IMR-90 (cell line): ENCODE data around the gene CAPSL. TPM values are rescaled to one million over a fixed set of nuclear protein-coding genes. Genes with fewer than 3 reads are reported as not detected.

ENCODE experiments used
- ATAC-seq: fragments of 200-7000 bp; cut with Tn5 transposase; 2 replicates; pipeline ENCODE4 v1.9.1; 2020; ENCODE audit warnings: low read depth, mild to moderate bottlenecking, moderate library complexity
- BruUV-seq: library from RNA; stranded (reverse); fragments of 400-500 nt; replicated peaks from 2 replicates; lab custom pipeline; 2021; lab: Mats Ljungman, UMichigan
- CTCF ChIA-PET: fragments of 300-600 bp; formaldehyde crosslinking; extraction: SDS; loops from one replicate; lab custom pipeline; 2021; ENCODE audit warnings: antibody characterized with exemption; lab: Yijun Ruan, JAX
- POLR2A ChIA-PET: fragments of 300-600 bp; sonication (Branson Sonifier 250); formaldehyde crosslinking; loops from one replicate; lab custom pipeline; 2022; ENCODE audit warnings: antibody characterized with exemption; ENCODE audit not compliant: unreplicated experiment; lab: Charles Lee
- DNase-seq: peaks from one replicate; pipeline ENCODE4 v3.0.0; 2013
- H2AFZ ChIP-seq: replicated peaks from 2 replicates; pipeline ENCODE3; 2013; ENCODE audit warnings: low read length, mild to moderate bottlenecking; ENCODE audit not compliant: poor library complexity
- H2AK5ac ChIP-seq: 2 replicates; pipeline ENCODE4 v1.6.1; 2013; ENCODE audit warnings: low read depth, low read length, inconsistent platforms
- H2AK9ac ChIP-seq: replicated peaks from 2 replicates; pipeline ENCODE3; 2013; ENCODE audit warnings: mild to moderate bottlenecking, low read depth, low read length, moderate library complexity; ENCODE audit not compliant: poor library complexity
- H2BK120ac ChIP-seq: 2 replicates; pipeline ENCODE4 v1.6.1; 2013; ENCODE audit warnings: low read depth, low read length, inconsistent platforms
- H2BK15ac ChIP-seq: 3 replicates; pipeline ENCODE4 v1.6.1; 2013; ENCODE audit warnings: low read depth, low read length, inconsistent platforms
- H2BK20ac ChIP-seq: 2 replicates; pipeline ENCODE4 v1.6.1; 2013; ENCODE audit warnings: low read depth, mild to moderate bottlenecking, inconsistent platforms, low read length, moderate library complexity
- H2BK5ac ChIP-seq: 2 replicates; pipeline ENCODE4 v1.6.1; 2013; ENCODE audit warnings: mild to moderate bottlenecking, low read depth, low read length, inconsistent platforms; ENCODE audit not compliant: poor library complexity, severe bottlenecking
- H3K14ac ChIP-seq: replicated peaks from 2 replicates; pipeline ENCODE4 v1.6.1; 2013; ENCODE audit warnings: low read depth, low read length, inconsistent platforms
- H3K18ac ChIP-seq: 2 replicates; pipeline ENCODE4 v1.6.1; 2013; ENCODE audit warnings: low read depth, low read length, control low read depth
- H3K23ac ChIP-seq: 2 replicates; pipeline ENCODE4 v1.6.1; 2013; ENCODE audit warnings: low read depth, low read length, inconsistent platforms
- H3K27ac ChIP-seq: 2 replicates; pipeline ENCODE4 v1.5.1; 2013; ENCODE audit warnings: mild to moderate bottlenecking, control low read depth, low read length; ENCODE audit not compliant: insufficient read depth
- H3K27me3 ChIP-seq: 2 replicates; pipeline ENCODE4 v1.6.1; 2013; ENCODE audit warnings: low read length; ENCODE audit not compliant: control insufficient read depth, insufficient read depth
- H3K36me3 ChIP-seq: 2 replicates; pipeline ENCODE4 v1.6.1; 2013; ENCODE audit warnings: low read length, mixed read lengths; ENCODE audit not compliant: control insufficient read depth, insufficient read depth
- H3K4ac ChIP-seq: 2 replicates; pipeline ENCODE4 v1.6.1; 2013; ENCODE audit warnings: low read depth, low read length, inconsistent platforms
- H3K4me1 ChIP-seq: 2 replicates; pipeline ENCODE4 v1.6.1; 2013; ENCODE audit warnings: low read length, mixed read lengths; ENCODE audit not compliant: control insufficient read depth, insufficient read depth
- H3K4me2 ChIP-seq: 2 replicates; pipeline ENCODE4 v1.6.1; 2013; ENCODE audit warnings: low read depth, mild to moderate bottlenecking, control low read depth, low read length, moderate library complexity
- H3K4me3 ChIP-seq: 2 replicates; pipeline ENCODE4 v1.5.1; 2013; ENCODE audit warnings: low read depth, mild to moderate bottlenecking, control low read depth, low read length, moderate library complexity; ENCODE audit not compliant: insufficient read depth
- H3K56ac ChIP-seq: 2 replicates; pipeline ENCODE4 v1.6.1; 2013; ENCODE audit warnings: low read length, inconsistent platforms; ENCODE audit not compliant: insufficient read depth; ENCODE audit errors: extremely low read depth
- H3K79me1 ChIP-seq, 2 experiments: 2 replicates each; pipeline ENCODE4 v1.6.1; 2013; ENCODE audit warnings: low read length in 2 of 2, inconsistent platforms in 1 of 2, low read depth in 1 of 2
- H3K9ac ChIP-seq: 2 replicates; pipeline ENCODE4 v1.6.1; 2013; ENCODE audit warnings: low read depth, low read length, control low read depth
- H3K9me1 ChIP-seq: 2 replicates; pipeline ENCODE4 v1.6.1; 2013; ENCODE audit warnings: low read length, inconsistent platforms; ENCODE audit not compliant: insufficient read depth
- H3K9me3 ChIP-seq: 2 replicates; pipeline ENCODE4 v1.6.1; 2013; ENCODE audit warnings: low read length; ENCODE audit not compliant: control insufficient read depth, insufficient read depth
- H4K20me1 ChIP-seq: 2 replicates; pipeline ENCODE4 v1.6.1; 2013; ENCODE audit warnings: low read length, inconsistent platforms; ENCODE audit not compliant: insufficient read depth
- H4K5ac ChIP-seq: 2 replicates; pipeline ENCODE4 v1.6.1; 2013; ENCODE audit warnings: mild to moderate bottlenecking, low read depth, low read length, control low read depth
- H4K8ac ChIP-seq, 2 experiments: 2 replicates each; pipeline ENCODE4 v1.6.1; 2013; ENCODE audit warnings: low read depth in 2 of 2, low read length in 2 of 2, control low read depth in 1 of 2, inconsistent platforms in 1 of 2
- H4K91ac ChIP-seq: 2 replicates; pipeline ENCODE4 v1.6.1; 2013; ENCODE audit warnings: low read depth, low read length, inconsistent platforms; ENCODE audit not compliant: insufficient read depth
- BHLHE40 ChIP-seq: fragments of 150-350 bp; IDR thresholded peaks from 2 replicates; pipeline ENCODE4 v1.6.1; 2016; ENCODE audit warnings: mild to moderate bottlenecking, low read depth, low read length
- CEBPB ChIP-seq: IDR thresholded peaks from 2 replicates; pipeline ENCODE4 v1.6.1; 2012; ENCODE audit warnings: low read depth, low read length, improper control_type of control experiment
- FOS ChIP-seq: fragments of 150-350 bp; IDR thresholded peaks from 2 replicates; pipeline ENCODE4 v1.6.1; 2016; ENCODE audit warnings: low read depth, low read length
- MAFK ChIP-seq: IDR thresholded peaks from 2 replicates; pipeline ENCODE4 v1.6.1; 2012; ENCODE audit warnings: low read depth, low read length, improper control_type of control experiment
- NFE2L2 ChIP-seq: fragments of 150-350 bp; IDR thresholded peaks from 2 replicates; pipeline ENCODE4 v1.6.1; 2016; ENCODE audit warnings: low read depth, mild to moderate bottlenecking, low read length
- RAD21 ChIP-seq: IDR thresholded peaks from 2 replicates; pipeline ENCODE4 v1.6.1; 2012; ENCODE audit warnings: low read length, improper control_type of control experiment
- RCOR1 ChIP-seq: IDR thresholded peaks from 2 replicates; pipeline ENCODE4 v1.6.1; 2012; ENCODE audit warnings: mild to moderate bottlenecking, low read length, improper control_type of control experiment; ENCODE audit not compliant: insufficient replicate concordance
- RFX5 ChIP-seq: IDR thresholded peaks from 2 replicates; pipeline ENCODE4 v1.8.0; 2012; ENCODE audit warnings: low read depth, mild to moderate bottlenecking, low read length, moderate library complexity
- WGBS, 2 experiments: methylation state at CpG; one replicate each; pipeline versions ENCODE4 v1.1.5 to v1.1.7; 2013; ENCODE audit warnings: missing lambda C conversion rate in 2 of 2; ENCODE audit not compliant: insufficient read length in 1 of 2; ENCODE audit errors: extremely low coverage in 2 of 2; 5-methylcytosine and 5-hydroxymethylcytosine counted together
- dilution Hi-C: fragments of 300-500 bp; cut with HindIII; formaldehyde crosslinking; loops from one replicate; pipeline ENCODE4 v1.14.3; 2018; ENCODE audit warnings: low sequenced_read_pairs; ENCODE audit not compliant: unreplicated experiment
- in situ Hi-C: fragments of 300-500 bp; cut with MboI; formaldehyde crosslinking; loops from 3 replicates; pipeline ENCODE4 v1.14.3; 2019; ENCODE audit warnings: low sequenced_read_pairs, inconsistent platforms, mixed read lengths
- intact Hi-C: fragments of 100-400 bp; cut with micrococcal nuclease; formaldehyde crosslinking; loops from 2 replicates; pipeline ENCODE4 v1.10.0; 2022
- polyA plus RNA-seq, 3 experiments: library from polyadenylated mRNA; depleted of rRNA; stranded (reverse); fragments of >200 nt; gene quantifications; 2 replicates each; pipeline ENCODE4 v1.2.3, GENCODE V29; 2012; ENCODE audit warnings: low replicate concordance in 1 of 3
- total RNA-seq: library from RNA; depleted of rRNA; stranded (reverse); fragments of >200 nt; gene quantifications from 2 replicates; pipeline ENCODE4 v1.2.3, GENCODE V29; 2012

Gene CAPSL
- total and polyA plus RNA-seq, 2 of the 4 experiments (the other 2 are of a cell fraction), result 0.09 TPM; not detected in 1

GRCh38 chr5:35857606-35858205 is 80.7 kb downstream of the CAPSL start:
- Histone ChIP-seq H3K14ac (no peak overlapping the region; the same call in 1 of the 2 replicates), H3K27ac (peak overlapping the region; percentile 30), H2BK15ac (peak overlapping the region; percentile 49; the same call in 1 of the 3 replicates), H4K5ac (peak overlapping the region; percentile 88; the same call in 1 of the 2 replicates), H2BK20ac (peak overlapping the region; percentile 58; the same call in 1 of the 2 replicates), H3K36me3 (peaks cover 7% of the 10 kb centered on the region; the same call in 1 of the 2 replicates), H2BK5ac (peak overlapping the region; percentile 99), H4K91ac (peak overlapping the region; percentile 75), H3K27me3 (no peaks in the 10 kb centered on the region), H3K18ac (peak overlapping the region; percentile 96; the same call in 1 of the 2 replicates), H3K56ac (peak overlapping the region; percentile 90), H3K4me3 (peak overlapping the region; percentile 52; the same call in 1 of the 2 replicates), H2AK5ac (no peak overlapping the region), H3K9me1 (peaks cover 6% of the 10 kb centered on the region; the same call in 1 of the 2 replicates), H4K20me1 (no peaks in the 10 kb centered on the region), H2BK120ac (peak overlapping the region; percentile 71), H2AFZ (no peak overlapping the region), H3K4ac (peak overlapping the region; percentile 25; the same call in 1 of the 2 replicates), H2AK9ac (no peak overlapping the region), H3K4me2 (peak overlapping the region; percentile 83), H3K9me3 (no peaks in the 10 kb centered on the region), H3K23ac (peak overlapping the region; percentile 21; the same call in 1 of the 2 replicates), H3K9ac (peak overlapping the region; percentile 96; the same call in 1 of the 2 replicates), H3K79me1 (peaks cover 5 to 25% of the 10 kb centered on the region in 2 experiments), H3K4me1 (peaks cover 14% of the 10 kb centered on the region), H4K8ac (peak overlapping the region; percentile 78 to 92; a peak in 3 of 4 replicates)
- no CpG with 5 or more reads among the region's 2 CpGs for WGBS, 2 experiments
- ChIA-PET POLR2A (no interaction called here), CTCF (interaction anchor here (2.0 to 3.8 kb wide), 2 partner anchors 68 to 80 kb away, joined by 8 to 12 read pairs; no protein-coding TSS in a partner anchor)
- no TSS peak for BruUV-seq
- TF ChIP-seq FOS, result peak; percentile 93
- peak; percentile 41; the same call in 1 of the 2 replicates for TF ChIP-seq BHLHE40
- peak; percentile 5; the same call in 1 of the 2 replicates for TF ChIP-seq CEBPB
- TF ChIP-seq RCOR1, result peak; percentile 66
- no peak for TF ChIP-seq RAD21
- TF ChIP-seq NFE2L2, result peak; percentile 58
- TF ChIP-seq MAFK, result peak; percentile 35; the same call in 1 of the 2 replicates
- TF ChIP-seq RFX5, result no peak
- DNase-seq, result peak; percentile 91
- peak; percentile 30 for ATAC-seq
- in situ Hi-C loops (no loop called here), dilution Hi-C loops (no loop called here), intact Hi-C loops (loop anchor here (2.0 to 5.0 kb wide), 5 partner anchors 27 to 241 kb away; partner anchors contain the start of gene SPEF2)
